ENCODE measurements around the gene ITGA2B.
A peak's percentile ranks its signal among the peaks of the same experiment; 100 is the strongest.
"Not testable (repeated sequence)": the region's sequence is repeated elsewhere in the genome, so short reads cannot be mapped to it uniquely, and the experiment has no call there.

The ITGA2B gene

DNA sequence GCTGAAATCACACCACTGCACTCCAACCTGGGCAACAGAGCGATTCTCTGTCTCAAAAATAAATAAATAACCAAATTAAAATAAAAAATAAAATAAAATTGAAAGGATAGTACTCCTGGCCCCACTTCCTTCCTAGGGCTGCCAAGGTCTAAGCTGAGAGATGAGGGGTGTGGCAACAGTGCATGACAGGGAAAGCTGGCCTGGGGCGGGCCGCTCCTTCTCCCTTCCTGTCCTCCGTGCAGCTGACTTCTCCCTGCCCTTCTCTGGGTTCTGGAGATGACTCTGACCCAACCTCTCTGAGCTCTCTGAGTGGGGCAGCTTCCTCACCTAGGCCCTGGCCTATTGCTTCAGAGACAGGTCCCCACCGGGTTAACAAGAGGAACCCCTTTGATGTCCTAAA, 56.1 kb downstream of the ITGA2B start:
- H3K36me3 ChIP-seq (ENCODE audit: insufficient read depth, low read depth, low read length), result no peaks in the 10 kb centered on the region
- no peaks in the 10 kb centered on the region for H3K27me3 ChIP-seq (ENCODE audit: insufficient read depth, low read length)
- no peak overlapping the region for H3K27ac ChIP-seq (ENCODE audit: low read length)
- no peak overlapping the region for H3K9ac ChIP-seq (ENCODE audit: low read depth, low read length)
- no peaks in the 10 kb centered on the region for H3K4me1 ChIP-seq (ENCODE audit: insufficient read depth, low read length)
- H3K4me3 ChIP-seq (ENCODE audit: low read length), result no peak overlapping the region
- H3K9me3 ChIP-seq (ENCODE audit: insufficient read depth, low read depth, low read length), result no peaks in the 10 kb centered on the region

- Histone ChIP-seq H3K27me3 (ENCODE audit: insufficient read depth, low read length) (peaks cover 1% of the 10 kb centered on the region; the same call in 1 of the 2 replicates), H3K4me1 (ENCODE audit: insufficient read depth, low read length) (no peaks in the 10 kb centered on the region), H3K27ac (ENCODE audit: low read length) (no peak overlapping the region), H3K9me3 (ENCODE audit: insufficient read depth, low read depth, low read length) (no peaks in the 10 kb centered on the region), H3K36me3 (ENCODE audit: insufficient read depth, low read depth, low read length) (no peaks in the 10 kb centered on the region), H3K4me3 (ENCODE audit: low read length) (no peak overlapping the region), H3K9ac (ENCODE audit: low read depth, low read length) (no peak overlapping the region)
Observed at GRCh38 chr17:44331249-44331760, 58.1 kb downstream of the ITGA2B start.

- H3K9ac ChIP-seq (ENCODE audit: low read depth, low read length), result not testable (repeated sequence)
Observed at GRCh38 chr17:44330263-44330662, 59.2 kb downstream of the ITGA2B start.

GRCh38 chr17:44329516-44329915, 59.9 kb downstream of the ITGA2B start:
- not testable (repeated sequence) for H3K27ac ChIP-seq (ENCODE audit: low read length); H3K4me3 ChIP-seq (ENCODE audit: low read length); H3K9ac ChIP-seq (ENCODE audit: low read depth, low read length); H3K4me1 ChIP-seq (ENCODE audit: insufficient read depth, low read length); H3K36me3 ChIP-seq (ENCODE audit: insufficient read depth, low read depth, low read length); H3K9me3 ChIP-seq (ENCODE audit: insufficient read depth, low read depth, low read length)
- peaks cover 17% of the 10 kb centered on the region for H3K27me3 ChIP-seq (ENCODE audit: insufficient read depth, low read length)

More at GRCh38 chr17:44330263-44330662, 59.2 kb downstream of the ITGA2B start:
- H3K27me3 ChIP-seq (ENCODE audit: insufficient read depth, low read length), result peaks cover 12% of the 10 kb centered on the region
- not testable (repeated sequence) for H3K9me3 ChIP-seq (ENCODE audit: insufficient read depth, low read depth, low read length); H3K4me1 ChIP-seq (ENCODE audit: insufficient read depth, low read length); H3K27ac ChIP-seq (ENCODE audit: low read length); H3K4me3 ChIP-seq (ENCODE audit: low read length); H3K36me3 ChIP-seq (ENCODE audit: insufficient read depth, low read depth, low read length)

GRCh38 chr17:44327715-44328449, 61.6 kb downstream of the ITGA2B start:
- H3K27ac ChIP-seq (ENCODE audit: low read length), result no peak overlapping the region
- H3K9me3 ChIP-seq (ENCODE audit: insufficient read depth, low read depth, low read length), result no peaks in the 10 kb centered on the region
- no peaks in the 10 kb centered on the region for H3K4me1 ChIP-seq (ENCODE audit: insufficient read depth, low read length)
- H3K27me3 ChIP-seq (ENCODE audit: insufficient read depth, low read length), result peaks cover 17% of the 10 kb centered on the region
- no peak overlapping the region for H3K9ac ChIP-seq (ENCODE audit: low read depth, low read length)
- no peaks in the 10 kb centered on the region for H3K36me3 ChIP-seq (ENCODE audit: insufficient read depth, low read depth, low read length)
- no peak overlapping the region for H3K4me3 ChIP-seq (ENCODE audit: low read length)

DNA sequence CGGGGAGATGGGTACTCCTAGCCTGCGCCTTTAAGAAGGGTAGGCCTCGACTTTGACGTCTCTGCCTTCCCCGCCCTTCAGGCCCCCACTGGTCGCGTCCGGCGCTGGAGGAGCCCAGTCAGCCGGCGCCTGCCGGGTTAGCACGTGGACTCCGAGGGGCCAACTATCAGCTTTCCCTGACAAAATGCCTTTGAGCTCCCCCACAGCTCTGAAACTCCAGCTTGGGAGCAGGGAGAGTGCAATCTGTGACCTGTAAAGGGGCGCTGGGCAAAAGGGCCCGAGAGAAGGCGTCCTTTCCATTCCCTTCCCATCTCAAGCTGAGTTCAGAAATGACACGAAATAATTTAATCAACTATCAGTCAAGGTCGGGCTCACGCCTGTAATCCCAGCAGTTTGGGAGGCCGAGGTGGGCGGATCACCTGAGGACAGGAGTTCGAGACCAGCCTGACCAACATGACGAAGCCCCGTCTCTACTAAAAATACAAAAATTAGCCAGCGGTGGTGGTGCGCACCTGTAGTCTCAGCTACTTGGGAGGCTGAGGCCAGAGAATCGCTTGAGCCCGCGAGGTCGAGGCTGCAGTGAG, 62.5 kb downstream of the ITGA2B start:
- Histone ChIP-seq H3K27me3 (ENCODE audit: insufficient read depth, low read length) (peaks cover 17% of the 10 kb centered on the region), H3K4me3 (ENCODE audit: low read length) (no peak overlapping the region), H3K9ac (ENCODE audit: low read depth, low read length) (no peak overlapping the region), H3K4me1 (ENCODE audit: insufficient read depth, low read length) (no peaks in the 10 kb centered on the region), H3K9me3 (ENCODE audit: insufficient read depth, low read depth, low read length) (no peaks in the 10 kb centered on the region), H3K36me3 (ENCODE audit: insufficient read depth, low read depth, low read length) (peaks cover 6% of the 10 kb centered on the region), H3K27ac (ENCODE audit: low read length) (no peak overlapping the region)

GRCh38 chr17:44324571-44325275, 64.7 kb downstream of the ITGA2B start, which contains the start of gene SLC25A39:
TSS of gene SLC25A39 (minus strand) at chr17:44324823. CDS start at chr17:44323562, 1,261 bp downstream.
- H3K27me3 ChIP-seq (ENCODE audit: insufficient read depth, low read length), result peaks cover 17% of the 10 kb centered on the region
- H3K4me1 ChIP-seq (ENCODE audit: insufficient read depth, low read length), result no peaks in the 10 kb centered on the region
- H3K36me3 ChIP-seq (ENCODE audit: insufficient read depth, low read depth, low read length), result peaks cover 28% of the 10 kb centered on the region
- peak within 1 kb of the TSS; percentile 89 for H3K4me3 ChIP-seq (ENCODE audit: low read length)
- H3K9me3 ChIP-seq (ENCODE audit: insufficient read depth, low read depth, low read length), result no peaks in the 10 kb centered on the region
- H3K9ac ChIP-seq (ENCODE audit: low read depth, low read length), result peak within 1 kb of the TSS; percentile 85
- no peak within 1 kb of the TSS for H3K27ac ChIP-seq (ENCODE audit: low read length)

DNA sequence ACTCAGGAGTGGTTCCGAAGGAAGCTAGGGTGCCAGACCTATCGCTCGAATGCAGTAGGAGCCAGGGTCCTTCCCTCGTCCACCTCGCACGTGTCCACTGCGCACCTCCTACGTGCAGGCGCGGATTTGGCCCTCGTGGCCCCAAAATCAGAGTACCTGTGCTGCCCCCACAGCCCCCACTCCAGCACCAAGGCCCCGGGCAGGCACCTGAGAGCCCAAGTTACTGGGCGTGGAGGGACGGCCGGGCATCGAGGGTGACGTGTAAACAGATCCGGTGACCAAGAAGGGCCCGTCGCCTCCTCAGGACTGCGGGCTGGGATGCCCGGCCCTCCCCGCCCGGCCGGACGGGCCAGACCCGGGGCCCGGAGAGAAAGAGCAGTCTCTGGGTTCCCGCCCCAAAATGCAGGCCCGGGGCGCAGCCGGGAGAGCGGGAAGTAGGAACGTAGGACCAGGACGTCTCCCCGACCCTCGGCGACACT, 65.3 kb downstream of the ITGA2B start:
- no peaks in the 10 kb centered on the region for H3K9me3 ChIP-seq (ENCODE audit: insufficient read depth, low read depth, low read length)
- peak overlapping the region; percentile 89 for H3K4me3 ChIP-seq (ENCODE audit: low read length)
- peaks cover 33% of the 10 kb centered on the region for H3K36me3 ChIP-seq (ENCODE audit: insufficient read depth, low read depth, low read length)
- H3K4me1 ChIP-seq (ENCODE audit: insufficient read depth, low read length), result no peaks in the 10 kb centered on the region
- H3K27ac ChIP-seq (ENCODE audit: low read length), result no peak overlapping the region
- H3K9ac ChIP-seq (ENCODE audit: low read depth, low read length), result peak overlapping the region; percentile 85
- peaks cover 17% of the 10 kb centered on the region for H3K27me3 ChIP-seq (ENCODE audit: insufficient read depth, low read length)

GRCh38 chr17:44323359-44324091, 65.9 kb downstream of the ITGA2B start:
- peak overlapping the region; percentile 85 for H3K9ac ChIP-seq (ENCODE audit: low read depth, low read length)
- peaks cover 17% of the 10 kb centered on the region for H3K27me3 ChIP-seq (ENCODE audit: insufficient read depth, low read length)
- H3K27ac ChIP-seq (ENCODE audit: low read length), result no peak overlapping the region
- H3K4me3 ChIP-seq (ENCODE audit: low read length), result peak overlapping the region; percentile 89
- H3K4me1 ChIP-seq (ENCODE audit: insufficient read depth, low read length), result no peaks in the 10 kb centered on the region
- H3K9me3 ChIP-seq (ENCODE audit: insufficient read depth, low read depth, low read length), result no peaks in the 10 kb centered on the region
- peaks cover 33% of the 10 kb centered on the region for H3K36me3 ChIP-seq (ENCODE audit: insufficient read depth, low read depth, low read length)

GRCh38 chr17:44322236-44322895, 67.1 kb downstream of the ITGA2B start:
- Histone ChIP-seq H3K4me3 (ENCODE audit: low read length) (no peak overlapping the region), H3K27ac (ENCODE audit: low read length) (no peak overlapping the region), H3K9me3 (ENCODE audit: insufficient read depth, low read depth, low read length) (no peaks in the 10 kb centered on the region), H3K9ac (ENCODE audit: low read depth, low read length) (no peak overlapping the region), H3K27me3 (ENCODE audit: insufficient read depth, low read length) (peaks cover 23% of the 10 kb centered on the region), H3K4me1 (ENCODE audit: insufficient read depth, low read length) (no peaks in the 10 kb centered on the region), H3K36me3 (ENCODE audit: insufficient read depth, low read depth, low read length) (peaks cover 33% of the 10 kb centered on the region)

All from iPS-20b (cell line).